Measurements from ENCODE around the gene TPM1. TPM values are rescaled to one million over a fixed set of nuclear protein-coding genes. Genes with fewer than 3 reads are reported as not detected.

Gene TPM1
- total RNA-seq, 2 experiments from 2014 or later: 10.8 to 11.4 TPM

DNA sequence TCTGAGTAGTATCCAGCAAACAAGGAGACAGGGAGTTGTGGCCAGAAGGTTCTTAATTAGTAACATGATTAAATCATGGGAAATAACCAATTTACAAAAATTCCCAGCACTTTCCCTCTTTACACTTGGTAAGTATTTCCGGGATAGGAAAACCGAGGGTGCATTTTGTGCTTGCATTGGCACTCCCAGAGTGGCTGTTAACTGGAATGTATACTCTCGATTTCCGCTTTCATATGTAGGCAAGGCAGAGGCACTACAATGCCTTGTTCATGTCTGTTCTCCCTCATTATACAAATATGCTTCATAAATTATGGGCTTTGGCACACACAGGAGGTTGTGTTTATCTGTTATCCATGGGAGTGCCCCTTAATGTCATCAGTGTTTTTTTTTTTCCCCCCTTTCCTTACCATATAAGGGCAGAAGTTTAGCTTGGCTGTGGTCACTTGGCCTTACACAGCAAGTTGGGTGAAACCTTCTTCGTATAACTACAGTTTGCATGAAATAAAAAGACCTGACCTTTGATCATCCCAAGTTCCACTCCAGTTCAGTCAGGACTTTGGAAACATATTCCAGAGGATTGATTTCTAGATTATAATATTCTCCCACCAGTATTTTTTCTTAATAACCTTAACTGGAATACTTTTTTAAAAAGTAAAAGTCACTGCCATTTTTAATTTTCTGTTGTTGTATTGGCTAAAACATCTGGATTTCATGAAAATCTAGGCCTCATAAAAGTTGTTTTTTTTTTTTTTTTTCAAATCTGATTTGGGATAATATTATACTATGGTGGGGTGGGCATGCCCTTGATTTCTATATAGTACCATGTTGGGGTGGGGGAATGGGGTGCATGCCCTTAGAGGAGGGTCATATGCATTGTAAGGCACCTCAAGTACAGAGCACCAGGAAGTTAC, 8.9 kb downstream of the TPM1 start:
- Mint-ChIP-seq H3K4me1 (ENCODE audit: low read depth) (peaks cover 12% of the 10 kb centered on the region), H3K27me3 (peaks cover 6% of the 10 kb centered on the region), H3K27ac (no peak overlapping the region), H3K4me3 (no peak overlapping the region), H3K36me3 (no peaks in the 10 kb centered on the region), H3K9me3 (no peaks in the 10 kb centered on the region)
- CTCF ChIA-PET: no interaction called here
- intact Hi-C loops (cut with micrococcal nuclease): no loop called here
- no peak for DNase-seq
- POLR2A ChIA-PET: no interaction called here

GRCh38 chr15:63052077-63052841, 9.7 kb downstream of the TPM1 start:
- no peak overlapping the region for H3K27ac Mint-ChIP-seq
- no peaks in the 10 kb centered on the region for H3K27me3 Mint-ChIP-seq
- no peaks in the 10 kb centered on the region for H3K9me3 Mint-ChIP-seq
- no peak for DNase-seq
- no peak overlapping the region for H3K4me3 Mint-ChIP-seq
- ChIA-PET CTCF (interaction anchor here (1.0 kb wide), 1 partner anchor 42 kb away, joined by 4 read pairs; no protein-coding TSS in a partner anchor), POLR2A (interaction anchor here (0.6 to 1.0 kb wide), 2 partner anchors 123 to 260 kb away, joined by 3 read pairs; no protein-coding TSS in a partner anchor)
- intact Hi-C loops (cut with micrococcal nuclease): no loop called here
- peaks cover 2% of the 10 kb centered on the region for H3K36me3 Mint-ChIP-seq
- peaks cover 12% of the 10 kb centered on the region for H3K4me1 Mint-ChIP-seq (ENCODE audit: low read depth)

DNA sequence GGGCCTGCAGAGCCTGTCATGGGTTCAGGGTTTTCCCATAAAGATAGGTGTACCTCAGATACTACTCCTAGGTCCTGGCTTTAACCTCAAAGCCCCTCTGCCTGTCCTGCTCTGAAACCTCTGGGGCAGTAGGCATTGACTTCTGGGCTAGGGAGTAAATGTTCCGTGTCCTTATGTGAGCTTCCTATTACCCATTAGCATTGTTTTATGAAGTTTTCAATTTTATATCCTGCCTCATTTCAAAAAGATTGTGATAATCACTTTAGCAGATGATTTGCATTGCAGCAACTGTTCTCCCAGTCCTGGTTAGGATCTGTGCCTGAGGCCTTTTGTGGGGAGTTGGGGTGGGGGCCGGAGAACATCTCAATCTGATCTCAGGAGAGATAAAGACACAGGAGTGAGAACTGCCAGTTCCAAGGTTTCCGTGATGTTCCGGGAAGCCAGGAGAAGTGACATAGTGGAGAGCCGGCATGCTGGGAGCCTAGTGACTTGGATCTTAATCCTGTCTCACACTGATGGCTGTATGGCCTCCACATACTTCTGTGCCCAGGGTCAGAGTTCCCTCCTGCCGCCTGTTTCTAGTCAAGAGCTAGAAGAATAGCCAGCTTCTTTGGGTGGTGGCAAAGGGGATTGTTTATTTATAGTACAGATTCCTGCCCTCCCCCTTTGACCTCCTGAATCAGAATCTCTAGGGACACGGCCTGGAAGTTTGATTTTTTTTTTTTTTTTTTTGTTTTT, 10.6 kb downstream of the TPM1 start:
- CTCF ChIA-PET: interaction anchor here (0.6 to 1.0 kb wide), 2 partner anchors 41 to 120 kb away, joined by 3 to 4 read pairs; no protein-coding TSS in a partner anchor
- no peak for DNase-seq
- Mint-ChIP-seq H3K27me3 (no peaks in the 10 kb centered on the region), H3K27ac (no peak overlapping the region), H3K36me3 (peaks cover 8% of the 10 kb centered on the region), H3K9me3 (no peaks in the 10 kb centered on the region), H3K4me3 (no peak overlapping the region), H3K4me1 (ENCODE audit: low read depth) (peaks cover 8% of the 10 kb centered on the region)
- intact Hi-C loops (cut with micrococcal nuclease): no loop called here
- POLR2A ChIA-PET: interaction anchor here (0.6 to 1.0 kb wide), 2 partner anchors 122 to 261 kb away, joined by 3 read pairs; no protein-coding TSS in a partner anchor

DNA sequence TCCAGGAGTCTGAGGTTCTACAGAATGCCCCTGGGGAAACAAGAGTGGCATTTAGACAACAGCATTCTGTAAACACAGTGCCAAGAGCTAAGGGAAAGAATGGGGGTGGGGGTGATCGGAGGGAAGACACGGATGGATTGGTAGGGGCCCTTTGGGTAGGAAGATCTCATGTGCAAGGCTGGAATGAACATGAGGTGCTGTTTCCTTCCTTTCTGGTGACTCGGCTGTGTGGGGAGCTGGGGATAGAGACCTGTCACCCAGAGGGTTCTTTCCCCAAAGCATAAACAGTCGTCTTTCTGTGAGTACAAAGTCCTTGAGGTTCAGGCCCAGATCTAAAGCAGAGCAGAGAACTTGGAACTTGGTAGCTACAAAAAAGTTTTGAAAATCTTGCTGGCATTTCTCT, 11.7 kb downstream of the TPM1 start:
- intact Hi-C loops (cut with micrococcal nuclease): no loop called here
- DNase-seq: no peak
- H3K27me3 Mint-ChIP-seq: no peaks in the 10 kb centered on the region
- H3K36me3 Mint-ChIP-seq: peaks cover 11% of the 10 kb centered on the region
- no peak overlapping the region for H3K4me3 Mint-ChIP-seq
- H3K9me3 Mint-ChIP-seq: no peaks in the 10 kb centered on the region
- no peak overlapping the region for H3K27ac Mint-ChIP-seq
- peaks cover 5% of the 10 kb centered on the region for H3K4me1 Mint-ChIP-seq (ENCODE audit: low read depth)
- ChIA-PET CTCF (no interaction called here), POLR2A (no interaction called here)

- intact Hi-C loops (cut with micrococcal nuclease): no loop called here
- POLR2A ChIA-PET: no interaction called here
These were observed 12.4 kb downstream of the TPM1 start for GRCh38 chr15:63054985-63055384.

GRCh38 chr15:63056829-63057228, 14.3 kb downstream of the TPM1 start:
- ChIA-PET CTCF (interaction anchor here (1.3 to 10.0 kb wide), 3 partner anchors 10 to 345 kb away, joined by 4 to 58 read pairs (median 5); no protein-coding TSS in a partner anchor), POLR2A (no interaction called here)
- Mint-ChIP-seq H3K27ac (no peak overlapping the region), H3K4me1 (ENCODE audit: low read depth) (no peaks in the 10 kb centered on the region), H3K9me3 (no peaks in the 10 kb centered on the region), H3K4me3 (no peak overlapping the region), H3K27me3 (no peaks in the 10 kb centered on the region), H3K36me3 (peaks cover 22% of the 10 kb centered on the region)
- intact Hi-C loops (cut with micrococcal nuclease): no loop called here
- no peak for DNase-seq

More at GRCh38 chr15:63054985-63055384, 12.4 kb downstream of the TPM1 start:
- Mint-ChIP-seq H3K27ac (no peak overlapping the region), H3K27me3 (no peaks in the 10 kb centered on the region), H3K9me3 (no peaks in the 10 kb centered on the region), H3K36me3 (peaks cover 13% of the 10 kb centered on the region), H3K4me1 (ENCODE audit: low read depth) (no peaks in the 10 kb centered on the region), H3K4me3 (no peak overlapping the region)
- CTCF ChIA-PET: no interaction called here
- DNase-seq: no peak

GRCh38 chr15:63057468-63058345, 15.2 kb downstream of the TPM1 start:
- no peak for DNase-seq
- ChIA-PET CTCF (interaction anchor here (1.3 to 10.0 kb wide), 3 partner anchors 11 to 344 kb away, joined by 4 to 58 read pairs (median 5); no protein-coding TSS in a partner anchor), POLR2A (no interaction called here)
- Mint-ChIP-seq H3K27ac (no peak overlapping the region), H3K9me3 (no peaks in the 10 kb centered on the region), H3K4me1 (ENCODE audit: low read depth) (no peaks in the 10 kb centered on the region), H3K36me3 (peaks cover 27% of the 10 kb centered on the region), H3K4me3 (no peak overlapping the region), H3K27me3 (no peaks in the 10 kb centered on the region)
- intact Hi-C loops (cut with micrococcal nuclease): no loop called here

DNA sequence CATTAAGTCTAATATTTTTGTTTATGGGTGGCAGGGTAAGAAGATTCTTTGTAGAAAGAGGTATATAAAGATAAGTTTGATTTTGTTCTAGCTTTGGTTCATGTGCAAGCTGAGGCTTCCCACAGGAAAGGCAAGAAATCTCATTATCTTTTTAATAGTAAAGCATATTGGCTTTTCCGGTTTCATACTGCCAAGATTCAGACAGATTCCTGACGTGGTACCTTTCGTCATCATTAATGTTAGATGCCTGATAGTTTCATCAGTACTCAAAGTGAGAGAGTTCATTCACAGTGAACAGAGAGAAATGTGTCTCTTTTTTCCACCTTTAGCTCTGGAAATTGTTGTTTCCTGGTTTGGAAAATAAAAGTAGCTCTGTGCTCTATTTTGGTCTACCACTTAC, 16.5 kb downstream of the TPM1 start:
- no peak overlapping the region for H3K27ac Mint-ChIP-seq
- H3K36me3 Mint-ChIP-seq: peaks cover 30% of the 10 kb centered on the region
- ChIA-PET CTCF (interaction anchor here (10.0 kb wide), 1 partner anchor 12 kb away, joined by 58 read pairs; no protein-coding TSS in a partner anchor), POLR2A (no interaction called here)
- H3K4me1 Mint-ChIP-seq (ENCODE audit: low read depth): no peaks in the 10 kb centered on the region
- no peaks in the 10 kb centered on the region for H3K9me3 Mint-ChIP-seq
- intact Hi-C loops (cut with micrococcal nuclease): no loop called here
- H3K4me3 Mint-ChIP-seq: no peak overlapping the region
- no peaks in the 10 kb centered on the region for H3K27me3 Mint-ChIP-seq
- no peak for DNase-seq

- intact Hi-C loops (cut with micrococcal nuclease): no loop called here
- H3K36me3 Mint-ChIP-seq: peaks cover 30% of the 10 kb centered on the region
These were observed 17.1 kb downstream of the TPM1 start for GRCh38 chr15:63059573-63060216.

GRCh38 chr15:63060699-63061098, 18.2 kb downstream of the TPM1 start:
- Mint-ChIP-seq H3K36me3 (peaks cover 30% of the 10 kb centered on the region), H3K4me3 (no peak overlapping the region), H3K9me3 (no peaks in the 10 kb centered on the region), H3K27ac (no peak overlapping the region), H3K4me1 (ENCODE audit: low read depth) (no peaks in the 10 kb centered on the region), H3K27me3 (no peaks in the 10 kb centered on the region)
- ChIA-PET POLR2A (no interaction called here), CTCF (interaction anchor here (10.0 kb wide), 1 partner anchor 14 kb away, joined by 58 read pairs; no protein-coding TSS in a partner anchor)
- intact Hi-C loops (cut with micrococcal nuclease): no loop called here
- no peak for DNase-seq

More at GRCh38 chr15:63059573-63060216, 17.1 kb downstream of the TPM1 start:
- Mint-ChIP-seq H3K27ac (no peak overlapping the region), H3K4me1 (ENCODE audit: low read depth) (no peaks in the 10 kb centered on the region), H3K4me3 (no peak overlapping the region), H3K27me3 (no peaks in the 10 kb centered on the region), H3K9me3 (no peaks in the 10 kb centered on the region)
- DNase-seq: no peak
- ChIA-PET POLR2A (no interaction called here), CTCF (interaction anchor here (10.0 kb wide), 1 partner anchor 13 kb away, joined by 58 read pairs; no protein-coding TSS in a partner anchor)

All from activated CD4-positive, alpha-beta memory T cell treated with anti-CD3 and anti-CD28 coated beads for 36 hours (primary cell).